KOPT-K1 (cell line): ENCODE results near the gene CDC73.

Experiments used
- H3K27ac ChIP-seq: fragments of 200-600 bp; sonication (generic); 2 replicates; pipeline ENCODE4 v1.5.1; 2016; ENCODE audit warnings: antibody characterized with exemption, mild to moderate bottlenecking, low read depth, low read length; ENCODE audit not compliant: poor library complexity, severe bottlenecking
- H3K36me3 ChIP-seq: fragments of 200-600 bp; sonication (generic); 2 replicates; pipeline ENCODE4 v1.5.1; 2017; ENCODE audit warnings: antibody characterized with exemption, mild to moderate bottlenecking, low read length, moderate library complexity; ENCODE audit not compliant: insufficient read depth
- H3K9me3 ChIP-seq: fragments of 200-600 bp; sonication (generic); 2 replicates; pipeline ENCODE4 v1.5.1; 2017; ENCODE audit warnings: antibody characterized with exemption, low read length, mild to moderate bottlenecking; ENCODE audit not compliant: insufficient read depth, poor library complexity, severe bottlenecking

The CDC73 gene

GRCh38 chr1:193299038-193299437 lies 177.2 kb downstream of the CDC73 start:
- H3K9me3 ChIP-seq, result no peaks in the 10 kb centered on the region
- H3K36me3 ChIP-seq, result no peaks in the 10 kb centered on the region
- H3K27ac ChIP-seq, result no peak overlapping the region

DNA sequence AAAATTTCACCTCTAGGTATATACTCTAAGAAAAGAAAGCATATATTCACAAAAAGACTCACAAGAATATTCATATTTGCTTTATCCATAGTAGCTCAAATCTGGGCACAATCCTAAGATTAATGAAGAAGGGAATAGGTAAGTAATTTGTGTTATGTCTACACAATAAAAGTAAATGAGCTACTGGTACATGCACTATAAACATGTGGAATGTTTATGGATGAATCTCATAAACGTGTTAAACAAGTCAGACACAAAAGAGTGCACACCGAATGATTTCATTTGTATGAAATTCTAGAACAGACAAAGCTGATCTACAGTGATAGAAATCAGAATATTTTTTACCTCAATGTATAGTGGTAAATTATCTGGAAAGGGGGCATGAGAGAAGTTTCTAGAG lies 179.9 kb downstream of the CDC73 start:
- Histone ChIP-seq H3K36me3 (no peaks in the 10 kb centered on the region), H3K9me3 (no peaks in the 10 kb centered on the region), H3K27ac (no peak overlapping the region)

GRCh38 chr1:193303849-193304248 lies 182.0 kb downstream of the CDC73 start:
- H3K27ac ChIP-seq, result no peak overlapping the region
- H3K9me3 ChIP-seq, result no peaks in the 10 kb centered on the region

More at GRCh38 chr1:193303849-193304248, 182.0 kb downstream of the CDC73 start:
- no peaks in the 10 kb centered on the region for H3K36me3 ChIP-seq
